HCT116 (cell line): ENCODE measurements around the gene OSBP2. TPM values are rescaled to one million over a fixed set of nuclear protein-coding genes. Genes with fewer than 3 reads are reported as not detected.

Source experiments
- ATAC-seq: fragments of 200-7000 bp; cut with Tn5 transposase; 2 replicates; pipeline ENCODE4 v1.9.1; 2020; ENCODE audit warnings: mild to moderate bottlenecking, moderate library complexity
- BruUV-seq: library from RNA; stranded (reverse); fragments of 400-500 nt; replicated peaks from 2 replicates; lab custom pipeline; 2021; lab: Mats Ljungman, UMichigan
- CTCF ChIA-PET: fragments of 300-600 bp; sonication (Branson Sonifier 250); formaldehyde crosslinking; loops from one replicate; lab custom pipeline; 2021; ENCODE audit warnings: antibody characterized with exemption; lab: Charles Lee
- POLR2A ChIA-PET: fragments of 300-600, 350-600 bp; sonication (Branson Sonifier 250); formaldehyde crosslinking; loops from one replicate; lab custom pipeline; 2021; ENCODE audit warnings: antibody characterized with exemption; lab: Charles Lee
- RAD21 ChIA-PET, 2 experiments: fragments of 300-600 bp; sonication (Branson Sonifier 250); formaldehyde crosslinking; loops; one replicate each; lab custom pipeline; 2023; ENCODE audit warnings: low total read pairs in 2 of 2; ENCODE audit not compliant: uncharacterized antibody in 2 of 2, unreplicated experiment in 2 of 2, low non-redundant PET in 1 of 2; lab: Charles Lee
- DNase-seq: peaks from one replicate; pipeline ENCODE4 v3.0.0-alpha.2; 2010; ENCODE audit warnings: low read depth, low spot score
- H2AFZ ChIP-seq: fragments of 200-600 bp; shearing (Covaris generic), sonication (generic); 2 replicates; pipeline ENCODE4 v1.6.1; 2017; ENCODE audit warnings: low read depth, mixed run types, mixed read lengths, antibody characterized with exemption, low read length; ENCODE audit not compliant: poor library complexity, severe bottlenecking
- H3K27ac ChIP-seq: 2 replicates; pipeline ENCODE4 v1.5.1; 2012; ENCODE audit warnings: low read depth, low read length
- H3K27me3 ChIP-seq: fragments of 200-600 bp; sonication (generic); 2 replicates; pipeline ENCODE4 v1.6.1; 2016; ENCODE audit warnings: mixed run types, low read length, mixed read lengths; ENCODE audit not compliant: insufficient read depth
- H3K36me3 ChIP-seq, 2 experiments: fragments of 200-500 bp in 1 of 2; fragments of 200-600 bp in 1 of 2; sonication (Bioruptor generic) in 1 of 2; sonication (generic) in 1 of 2; 2 replicates each; pipeline versions ENCODE4 v1.5.1 to v1.6.1; 2014 to 2016; ENCODE audit warnings: low read length in 2 of 2, inconsistent platforms in 1 of 2, mixed read lengths in 1 of 2, mixed run types in 1 of 2; ENCODE audit not compliant: insufficient read depth in 2 of 2, control insufficient read depth in 1 of 2
- H3K4me1 ChIP-seq, 2 experiments: fragments of 200-600 bp in 1 of 2; sonication (generic) in 1 of 2; 2 replicates each; pipeline versions ENCODE4 v1.5.1 to v1.6.1; 2012 to 2017; ENCODE audit warnings: low read length in 2 of 2, inconsistent platforms in 1 of 2, mild to moderate bottlenecking in 1 of 2, mixed read lengths in 1 of 2, mixed run types in 1 of 2, moderate library complexity in 1 of 2; ENCODE audit not compliant: insufficient read depth in 2 of 2, control insufficient read depth in 1 of 2
- H3K4me2 ChIP-seq: fragments of 200-600 bp; sonication (generic); 2 replicates; pipeline ENCODE4 v1.6.1; 2017; ENCODE audit warnings: mixed run types, low read length, mixed read lengths
- H3K4me3 ChIP-seq, 2 experiments: fragments of 200-600 bp in 1 of 2; sonication (generic) in 1 of 2; replicated peaks in 1 of 2; 2 replicates each; pipeline ENCODE4 v1.5.1; 2011 to 2016; ENCODE audit warnings: low read length in 2 of 2, control low read depth in 1 of 2, low read depth in 1 of 2, mild to moderate bottlenecking in 1 of 2, mixed read lengths in 1 of 2, mixed run types in 1 of 2
- H3K79me2 ChIP-seq: fragments of 200-600 bp; sonication (generic); 2 replicates; pipeline ENCODE4 v1.6.1; 2017; ENCODE audit warnings: mild to moderate bottlenecking, mixed run types, low read length, moderate library complexity, mixed read lengths; ENCODE audit not compliant: insufficient read depth
- H3K9ac ChIP-seq: fragments of 200-600 bp; sonication (generic); 2 replicates; pipeline ENCODE4 v1.6.1; 2016; ENCODE audit warnings: low read length, mixed read lengths
- H3K9me2 ChIP-seq: fragments of 200-600 bp; sonication (generic), shearing (Covaris generic); 2 replicates; pipeline ENCODE4 v1.6.1; 2017; ENCODE audit warnings: mixed run types, mild to moderate bottlenecking, moderate library complexity; ENCODE audit not compliant: insufficient read depth
- H3K9me3 ChIP-seq, 2 experiments: fragments of 200-500 bp in 1 of 2; fragments of 200-600 bp in 1 of 2; sonication (Bioruptor generic) in 1 of 2; sonication (generic) in 1 of 2; 2 replicates each; pipeline ENCODE4 v1.6.1; 2014 to 2017; ENCODE audit warnings: low read length in 2 of 2, mixed read lengths in 2 of 2, inconsistent platforms in 1 of 2, low read depth in 1 of 2, mild to moderate bottlenecking in 1 of 2, mixed run types in 1 of 2, moderate library complexity in 1 of 2; ENCODE audit not compliant: control insufficient read depth in 1 of 2, insufficient read depth in 1 of 2
- H4K20me1 ChIP-seq: fragments of 200-600 bp; sonication (generic), shearing (Covaris generic); 2 replicates; pipeline ENCODE4 v1.6.1; 2017; ENCODE audit warnings: mixed run types, mild to moderate bottlenecking, moderate library complexity; ENCODE audit not compliant: insufficient read depth
- ATF3 ChIP-seq: IDR thresholded peaks from 2 replicates; pipeline ENCODE4 v1.6.1; 2012
- CEBPB ChIP-seq: IDR thresholded peaks from 2 replicates; pipeline ENCODE4 v1.6.1; 2012; ENCODE audit warnings: low read depth
- EGR1 ChIP-seq: IDR thresholded peaks from 2 replicates; pipeline ENCODE4 v1.6.1; 2012; ENCODE audit warnings: low read depth
- ELF1 ChIP-seq: IDR thresholded peaks from 2 replicates; pipeline ENCODE4 v1.6.1; 2012; ENCODE audit warnings: low read depth, borderline replicate concordance
- EZH2 ChIP-seq: fragments of 200-600 bp; sonication (generic); IDR thresholded peaks from 2 replicates; pipeline ENCODE4 v1.6.1; 2017; ENCODE audit warnings: antibody characterized with exemption, mixed run types
- JUND ChIP-seq: IDR thresholded peaks from 2 replicates; pipeline ENCODE4 v1.6.1; 2012
- MAX ChIP-seq: IDR thresholded peaks from 2 replicates; pipeline ENCODE4 v1.6.1; 2012
- POLR2A ChIP-seq: IDR thresholded peaks from 2 replicates; pipeline ENCODE4 v1.7.0; 2011; ENCODE audit warnings: borderline replicate concordance; ENCODE audit not compliant: insufficient read depth, insufficient read length; ENCODE audit errors: extremely low read depth
- POLR2AphosphoS5 ChIP-seq: IDR thresholded peaks from 2 replicates; pipeline ENCODE4 v1.6.1; 2011; ENCODE audit warnings: mild to moderate bottlenecking, low read depth, low read length, moderate library complexity
- RAD21 ChIP-seq: IDR thresholded peaks from 2 replicates; pipeline ENCODE4 v1.6.1; 2012; ENCODE audit warnings: low read depth, mild to moderate bottlenecking
- SIN3A ChIP-seq: IDR thresholded peaks from 2 replicates; pipeline ENCODE4 v1.6.1; 2012; ENCODE audit warnings: low read depth
- SP1 ChIP-seq: IDR thresholded peaks from 2 replicates; pipeline ENCODE4 v1.6.1; 2012; ENCODE audit warnings: low read depth
- SRF ChIP-seq: IDR thresholded peaks from 2 replicates; pipeline ENCODE4 v1.6.1; 2012; ENCODE audit warnings: low read depth
- YY1 ChIP-seq: IDR thresholded peaks from 2 replicates; pipeline ENCODE4 v1.6.1; 2011; ENCODE audit warnings: low read length, low read depth, moderate library complexity, mild to moderate bottlenecking; ENCODE audit not compliant: insufficient replicate concordance; ENCODE audit errors: extremely low read depth
- ZFX ChIP-seq: fragments of 450-650 bp; IDR thresholded peaks from 2 replicates; pipeline ENCODE4 v1.6.1; 2017
- intact Hi-C: fragments of 100-400 bp; cut with micrococcal nuclease; formaldehyde crosslinking; loops from 2 replicates; pipeline ENCODE4 v1.10.0; 2022
- total RNA-seq: library from RNA; stranded (reverse); gene quantifications from one replicate; pipeline ENCODE4 v1.2.1, GENCODE V29; 2021; ENCODE audit not compliant: unreplicated experiment
- TF ChIP-seq, protein P1 (sequence below), 3 experiments: fragments of 200-600 bp in 1 of 3; sonication (generic) in 1 of 3; IDR thresholded peaks in 2 of 3; conservative IDR thresholded peaks in 1 of 3; 2 replicates each; pipeline ENCODE4 v1.5.1; 2012 to 2017; ENCODE audit warnings: low read depth in 2 of 3, low read length in 2 of 3, antibody characterized with exemption in 1 of 3, borderline replicate concordance in 1 of 3, control low read depth in 1 of 3, mild to moderate bottlenecking in 1 of 3, mixed read lengths in 1 of 3, mixed run types in 1 of 3, moderate library complexity in 1 of 3; ENCODE audit not compliant: insufficient read depth in 1 of 3

Gene OSBP2
- total RNA-seq, 1 experiment from 2014 or later: 12.9 TPM

DNA sequence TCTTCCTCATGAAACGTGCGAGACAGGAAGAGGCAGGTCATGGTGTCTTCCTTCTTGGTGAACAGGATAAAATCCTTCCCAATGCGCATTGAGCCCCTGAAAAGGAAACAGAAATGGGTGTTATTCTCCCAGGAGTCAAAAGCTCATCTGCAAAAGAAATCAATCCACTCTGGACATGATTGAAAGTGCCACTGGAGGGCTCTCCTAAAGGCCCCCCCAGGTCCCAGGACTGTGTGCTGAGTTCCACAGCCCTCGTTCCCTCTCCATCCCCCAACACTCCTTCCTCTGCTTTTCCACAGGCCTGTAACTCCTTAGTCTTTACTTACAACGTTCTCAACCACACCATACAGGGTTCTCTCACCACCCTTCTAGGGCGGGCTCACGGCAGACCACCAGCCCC, 251.7 kb downstream of the OSBP2 start:
- ChIA-PET POLR2A (no interaction called here), RAD21 (interaction anchor here in 1 of 2 experiments (1.1 kb wide), 1 partner anchor 139 kb away, joined by 4 read pairs; no protein-coding TSS in a partner anchor), CTCF (interaction anchor here (1.1 to 2.9 kb wide), 2 partner anchors 134 to 138 kb away, joined by 3 to 23 read pairs; partner anchors contain the start of gene SMTN)
- Histone ChIP-seq H3K79me2 (no peaks in the 10 kb centered on the region), H4K20me1 (no peaks in the 10 kb centered on the region), H3K36me3 (peaks cover 0 to 14% of the 10 kb centered on the region in 2 experiments; a peak in 2 of 4 replicates), H3K27ac (no peak overlapping the region), H3K9ac (no peak overlapping the region), H2AFZ (no peak overlapping the region), H3K4me2 (no peak overlapping the region), H3K4me3 (no peak overlapping the region), H3K9me3 (no peaks in the 10 kb centered on the region), H3K9me2 (no peaks in the 10 kb centered on the region), H3K4me1 (no peaks in the 10 kb centered on the region), H3K27me3 (no peaks in the 10 kb centered on the region)
- BruUV-seq: no TSS peak
- intact Hi-C loops: no loop called here
- TF ChIP-seq RAD21: no peak
- TF ChIP-seq POLR2A: no peak
- TF ChIP-seq, protein P1, sequence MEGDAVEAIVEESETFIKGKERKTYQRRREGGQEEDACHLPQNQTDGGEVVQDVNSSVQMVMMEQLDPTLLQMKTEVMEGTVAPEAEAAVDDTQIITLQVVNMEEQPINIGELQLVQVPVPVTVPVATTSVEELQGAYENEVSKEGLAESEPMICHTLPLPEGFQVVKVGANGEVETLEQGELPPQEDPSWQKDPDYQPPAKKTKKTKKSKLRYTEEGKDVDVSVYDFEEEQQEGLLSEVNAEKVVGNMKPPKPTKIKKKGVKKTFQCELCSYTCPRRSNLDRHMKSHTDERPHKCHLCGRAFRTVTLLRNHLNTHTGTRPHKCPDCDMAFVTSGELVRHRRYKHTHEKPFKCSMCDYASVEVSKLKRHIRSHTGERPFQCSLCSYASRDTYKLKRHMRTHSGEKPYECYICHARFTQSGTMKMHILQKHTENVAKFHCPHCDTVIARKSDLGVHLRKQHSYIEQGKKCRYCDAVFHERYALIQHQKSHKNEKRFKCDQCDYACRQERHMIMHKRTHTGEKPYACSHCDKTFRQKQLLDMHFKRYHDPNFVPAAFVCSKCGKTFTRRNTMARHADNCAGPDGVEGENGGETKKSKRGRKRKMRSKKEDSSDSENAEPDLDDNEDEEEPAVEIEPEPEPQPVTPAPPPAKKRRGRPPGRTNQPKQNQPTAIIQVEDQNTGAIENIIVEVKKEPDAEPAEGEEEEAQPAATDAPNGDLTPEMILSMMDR (IDR thresholded peaks at IDR 0.05 in 2 of 3, conservative IDR thresholded peaks at IDR 0.05 in 1 of 3; ENCODE audit: borderline replicate concordance in 1 of 3, insufficient read depth in 1 of 3, low read depth in 2 of 3, low read length in 2 of 3): no peak
- TF ChIP-seq SP1: no peak
- no peak for TF ChIP-seq JUND
- TF ChIP-seq CEBPB: no peak
- no peak for TF ChIP-seq POLR2AphosphoS5
- no peak for TF ChIP-seq MAX
- TF ChIP-seq ZFX: no peak
- no peak for TF ChIP-seq ELF1
- no peak for TF ChIP-seq SRF
- no peak for TF ChIP-seq SIN3A
- TF ChIP-seq EZH2: no peak
- no peak for TF ChIP-seq ATF3
- no peak for TF ChIP-seq EGR1
- TF ChIP-seq YY1: no peak
- ATAC-seq (no peak), DNase-seq (no peak)
